OCI-LY1 (cell line): ENCODE results near the gene RP9.

Experiments used
- H2AFZ ChIP-seq: fragments of 200-600 bp; sonication (generic), shearing (Covaris generic); 2 replicates; pipeline ENCODE4 v1.6.0; 2014; ENCODE audit warnings: antibody characterized with exemption, mild to moderate bottlenecking, low read length
- H3F3A ChIP-seq: fragments of 200-600 bp; sonication (generic), shearing (Covaris generic); 2 replicates; pipeline ENCODE4 v1.6.0; 2014; ENCODE audit warnings: mild to moderate bottlenecking, antibody characterized with exemption, low read length, moderate library complexity; ENCODE audit not compliant: insufficient read depth
- H3K27ac ChIP-seq: fragments of 200-600 bp; sonication (generic); 2 replicates; pipeline ENCODE4 v1.5.1; 2014; ENCODE audit warnings: low read length, mixed run types, mild to moderate bottlenecking, low read depth; ENCODE audit not compliant: poor library complexity, severe bottlenecking
- H3K27me3 ChIP-seq: fragments of 200-600 bp; sonication (generic); 2 replicates; pipeline ENCODE4 v1.6.0; 2014; ENCODE audit warnings: antibody characterized with exemption, mild to moderate bottlenecking, low read length, moderate library complexity; ENCODE audit not compliant: insufficient read depth
- H3K36me3 ChIP-seq: fragments of 200-600 bp; sonication (generic); 2 replicates; pipeline ENCODE4 v1.6.1; 2014; ENCODE audit warnings: mild to moderate bottlenecking, antibody characterized with exemption, low read length, moderate library complexity, mixed read lengths; ENCODE audit not compliant: insufficient read depth
- H3K4me1 ChIP-seq: fragments of 200-600 bp; sonication (generic); 2 replicates; pipeline ENCODE4 v1.5.1; 2014; ENCODE audit warnings: mild to moderate bottlenecking, low read length, moderate library complexity; ENCODE audit not compliant: insufficient read depth, severe bottlenecking
- H3K4me2 ChIP-seq: fragments of 200-600 bp; sonication (generic), shearing (Covaris generic); 2 replicates; pipeline ENCODE4 v1.6.1; 2014; ENCODE audit warnings: low read length
- H3K4me3 ChIP-seq: fragments of 200-600 bp; sonication (generic); 2 replicates; pipeline ENCODE4 v1.5.1; 2014; ENCODE audit warnings: low read length, low read depth, mild to moderate bottlenecking, mixed read lengths; ENCODE audit not compliant: poor library complexity, severe bottlenecking
- H3K79me2 ChIP-seq: fragments of 200-600 bp; shearing (Covaris generic); 2 replicates; pipeline ENCODE4 v1.6.1; 2016; ENCODE audit warnings: mixed run types, low read length, mixed read lengths; ENCODE audit not compliant: insufficient read depth
- H3K9ac ChIP-seq: fragments of 200-600 bp; sonication (generic), shearing (Covaris generic); 2 replicates; pipeline ENCODE4 v1.6.1; 2014; ENCODE audit warnings: mild to moderate bottlenecking, low read length, mixed read lengths
- H3K9me2 ChIP-seq: fragments of 200-600 bp; sonication (generic), shearing (Covaris generic); 2 replicates; pipeline ENCODE4 v1.6.1; 2014; ENCODE audit warnings: low read depth, mild to moderate bottlenecking, low read length, mixed read lengths
- H3K9me3 ChIP-seq: fragments of 200-600 bp; shearing (Covaris generic); 2 replicates; pipeline ENCODE4 v1.6.1; 2014; ENCODE audit warnings: low read length, mixed read lengths
- H4K20me1 ChIP-seq: fragments of 200-600 bp; sonication (generic), shearing (Covaris generic); 2 replicates; pipeline ENCODE4 v1.6.0; 2016; ENCODE audit warnings: mild to moderate bottlenecking, low read length; ENCODE audit not compliant: insufficient read depth
- EZH2 ChIP-seq: fragments of 200-600 bp; sonication (generic), shearing (Covaris generic); IDR thresholded peaks from 2 replicates; pipeline ENCODE4 v1.8.0; 2017; ENCODE audit warnings: borderline replicate concordance, mixed run types, mild to moderate bottlenecking, antibody characterized with exemption, low read length, moderate library complexity, mixed read lengths
- TF ChIP-seq, protein P1 (sequence below): fragments of 200-600 bp; sonication (generic), shearing (Covaris generic); IDR thresholded peaks from 2 replicates; pipeline ENCODE4 v1.5.1; 2017; ENCODE audit warnings: mild to moderate bottlenecking, antibody characterized with exemption, low read length, moderate library complexity, mixed read lengths

The RP9 gene

DNA sequence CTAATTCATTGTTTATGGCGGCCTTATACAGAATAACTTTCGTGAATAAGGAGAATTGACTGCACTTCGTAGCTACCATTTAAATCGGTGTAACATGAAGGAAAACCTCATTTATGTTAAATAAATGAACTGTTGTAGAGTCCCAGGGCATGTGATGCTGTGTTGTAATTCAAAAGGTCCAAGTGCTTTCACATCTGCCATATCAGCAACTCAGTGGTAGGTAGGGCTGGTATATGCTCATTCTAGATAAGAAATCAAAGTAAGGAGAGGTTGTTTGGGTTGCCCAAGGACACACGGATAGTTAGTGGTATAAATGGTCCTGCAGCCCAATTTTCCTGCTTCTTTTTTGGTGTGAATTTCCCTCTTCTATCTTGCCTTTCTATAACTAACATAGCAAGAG lies 36.0 kb upstream of the RP9 start:
- Histone ChIP-seq H3K4me1 (no peaks in the 10 kb centered on the region), H3K9me3 (no peaks in the 10 kb centered on the region), H3K79me2 (no peaks in the 10 kb centered on the region), H2AFZ (no peak overlapping the region), H3K4me3 (no peak overlapping the region), H3K9me2 (no peaks in the 10 kb centered on the region), H4K20me1 (no peaks in the 10 kb centered on the region), H3F3A (no peaks in the 10 kb centered on the region), H3K4me2 (no peak overlapping the region), H3K9ac (no peak overlapping the region), H3K36me3 (no peaks in the 10 kb centered on the region), H3K27ac (no peak overlapping the region), H3K27me3 (no peaks in the 10 kb centered on the region)
- no peak for TF ChIP-seq EZH2
- TF ChIP-seq, protein P1, sequence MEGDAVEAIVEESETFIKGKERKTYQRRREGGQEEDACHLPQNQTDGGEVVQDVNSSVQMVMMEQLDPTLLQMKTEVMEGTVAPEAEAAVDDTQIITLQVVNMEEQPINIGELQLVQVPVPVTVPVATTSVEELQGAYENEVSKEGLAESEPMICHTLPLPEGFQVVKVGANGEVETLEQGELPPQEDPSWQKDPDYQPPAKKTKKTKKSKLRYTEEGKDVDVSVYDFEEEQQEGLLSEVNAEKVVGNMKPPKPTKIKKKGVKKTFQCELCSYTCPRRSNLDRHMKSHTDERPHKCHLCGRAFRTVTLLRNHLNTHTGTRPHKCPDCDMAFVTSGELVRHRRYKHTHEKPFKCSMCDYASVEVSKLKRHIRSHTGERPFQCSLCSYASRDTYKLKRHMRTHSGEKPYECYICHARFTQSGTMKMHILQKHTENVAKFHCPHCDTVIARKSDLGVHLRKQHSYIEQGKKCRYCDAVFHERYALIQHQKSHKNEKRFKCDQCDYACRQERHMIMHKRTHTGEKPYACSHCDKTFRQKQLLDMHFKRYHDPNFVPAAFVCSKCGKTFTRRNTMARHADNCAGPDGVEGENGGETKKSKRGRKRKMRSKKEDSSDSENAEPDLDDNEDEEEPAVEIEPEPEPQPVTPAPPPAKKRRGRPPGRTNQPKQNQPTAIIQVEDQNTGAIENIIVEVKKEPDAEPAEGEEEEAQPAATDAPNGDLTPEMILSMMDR = no peak

DNA sequence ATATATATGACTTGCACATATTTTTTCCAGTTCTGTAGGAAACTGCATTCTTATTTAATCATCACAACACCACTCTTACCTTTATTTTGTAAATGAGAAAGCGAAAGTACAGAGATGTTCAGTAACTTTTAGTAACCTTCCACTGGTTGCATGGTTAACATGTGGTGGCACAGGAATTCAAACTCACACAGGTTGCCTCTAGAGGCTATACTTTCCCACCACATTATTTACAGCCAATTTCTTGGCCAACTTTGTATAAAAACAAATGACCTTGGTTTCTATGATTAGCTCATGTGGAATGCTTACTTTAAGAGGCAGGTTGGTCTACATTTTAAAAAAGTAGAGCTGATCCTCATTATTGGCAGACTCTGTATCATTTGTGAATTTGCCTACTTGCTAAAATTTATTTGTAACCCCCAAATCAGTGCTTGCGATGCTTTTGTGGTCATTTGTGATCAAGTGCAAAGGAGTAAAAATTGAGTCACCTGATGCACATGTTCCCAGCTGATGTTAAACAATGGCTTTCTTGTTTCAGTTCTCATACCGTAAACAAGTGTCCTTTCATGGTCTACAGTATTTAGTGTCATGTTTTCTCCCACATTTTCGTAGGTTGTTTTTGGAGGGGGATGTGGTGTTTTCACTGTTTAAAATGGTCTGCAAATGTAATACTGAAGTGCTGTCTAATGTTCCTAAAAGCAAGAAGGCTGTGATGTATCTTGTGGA lies 35.0 kb upstream of the RP9 start:
- TF ChIP-seq, protein P1 = no peak
- no peak for TF ChIP-seq EZH2
- Histone ChIP-seq H3K4me2 (no peak overlapping the region), H3K9me3 (no peaks in the 10 kb centered on the region), H3F3A (no peaks in the 10 kb centered on the region), H3K27ac (no peak overlapping the region), H3K79me2 (no peaks in the 10 kb centered on the region), H3K36me3 (no peaks in the 10 kb centered on the region), H4K20me1 (no peaks in the 10 kb centered on the region), H3K4me3 (no peak overlapping the region), H3K27me3 (no peaks in the 10 kb centered on the region), H3K4me1 (no peaks in the 10 kb centered on the region), H3K9me2 (no peaks in the 10 kb centered on the region), H2AFZ (no peak overlapping the region), H3K9ac (no peak overlapping the region)

DNA sequence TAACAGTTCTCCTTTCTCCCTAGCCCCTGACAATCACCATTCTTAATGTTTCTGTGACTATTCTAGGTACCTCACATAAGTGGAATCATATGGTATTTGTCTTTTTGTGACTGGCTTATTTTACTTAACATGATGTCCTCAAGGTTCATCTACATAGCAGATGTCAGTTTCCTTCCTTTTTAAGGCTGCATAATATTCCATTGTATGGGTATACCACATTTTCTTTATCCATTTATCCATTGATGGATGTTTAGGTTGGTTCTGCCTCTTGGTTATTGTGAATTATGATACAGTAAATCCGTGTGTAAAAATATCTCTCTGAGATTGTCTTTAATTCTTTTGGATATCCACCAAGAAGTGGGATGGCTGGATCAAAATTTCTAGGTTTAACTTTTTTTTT lies 33.4 kb upstream of the RP9 start:
- Histone ChIP-seq H3F3A (no peaks in the 10 kb centered on the region), H2AFZ (no peak overlapping the region), H3K4me2 (no peak overlapping the region), H3K9me3 (no peaks in the 10 kb centered on the region), H3K9me2 (no peaks in the 10 kb centered on the region), H3K27me3 (no peaks in the 10 kb centered on the region), H4K20me1 (no peaks in the 10 kb centered on the region), H3K79me2 (no peaks in the 10 kb centered on the region), H3K4me3 (no peak overlapping the region), H3K27ac (no peak overlapping the region), H3K36me3 (no peaks in the 10 kb centered on the region), H3K9ac (no peak overlapping the region), H3K4me1 (no peaks in the 10 kb centered on the region)
- TF ChIP-seq, protein P1 = no peak
- TF ChIP-seq EZH2 = no peak
